GM19240 (cell line): ENCODE measurements around the gene COL15A1.

ENCODE experiments used
- DNase-seq: peaks from one replicate; pipeline ENCODE4 v3.0.0; 2011; ENCODE audit warnings: low spot score; ENCODE audit not compliant: insufficient read length

Gene COL15A1

GRCh38 chr9:98971915-98972223, 28.2 kb downstream of the COL15A1 start:
- no peak for DNase-seq

GRCh38 chr9:98972716-98973115, 29.0 kb downstream of the COL15A1 start:
- no peak for DNase-seq

GRCh38 chr9:98973171-98973570, 29.5 kb downstream of the COL15A1 start:
- no peak for DNase-seq

DNA sequence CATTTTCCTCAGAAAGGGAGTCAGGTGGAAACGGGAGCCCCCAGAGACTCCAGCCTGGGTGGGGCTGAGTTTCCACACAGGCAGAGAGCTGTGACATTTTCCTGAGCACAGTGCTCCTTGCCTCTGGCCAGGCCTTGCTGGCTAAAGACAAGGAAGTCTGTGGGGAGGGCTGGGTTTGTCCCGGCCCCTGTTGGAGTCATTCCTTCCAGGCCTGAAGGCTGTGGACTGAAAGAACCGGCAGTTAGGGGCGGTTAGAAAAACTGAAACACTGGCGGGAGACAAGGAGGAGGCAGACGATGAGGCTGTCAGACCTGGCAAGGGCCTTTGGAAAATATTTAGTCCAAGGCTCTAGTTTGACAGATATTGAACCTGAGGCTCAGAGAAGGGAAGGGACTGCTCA, 29.9 kb downstream of the COL15A1 start:
- DNase-seq, result no peak

- no peak for DNase-seq
Observed at GRCh38 chr9:98974106-98974505, 30.4 kb downstream of the COL15A1 start.

- no peak for DNase-seq
Observed at GRCh38 chr9:98974554-98974953, 30.8 kb downstream of the COL15A1 start.

DNA sequence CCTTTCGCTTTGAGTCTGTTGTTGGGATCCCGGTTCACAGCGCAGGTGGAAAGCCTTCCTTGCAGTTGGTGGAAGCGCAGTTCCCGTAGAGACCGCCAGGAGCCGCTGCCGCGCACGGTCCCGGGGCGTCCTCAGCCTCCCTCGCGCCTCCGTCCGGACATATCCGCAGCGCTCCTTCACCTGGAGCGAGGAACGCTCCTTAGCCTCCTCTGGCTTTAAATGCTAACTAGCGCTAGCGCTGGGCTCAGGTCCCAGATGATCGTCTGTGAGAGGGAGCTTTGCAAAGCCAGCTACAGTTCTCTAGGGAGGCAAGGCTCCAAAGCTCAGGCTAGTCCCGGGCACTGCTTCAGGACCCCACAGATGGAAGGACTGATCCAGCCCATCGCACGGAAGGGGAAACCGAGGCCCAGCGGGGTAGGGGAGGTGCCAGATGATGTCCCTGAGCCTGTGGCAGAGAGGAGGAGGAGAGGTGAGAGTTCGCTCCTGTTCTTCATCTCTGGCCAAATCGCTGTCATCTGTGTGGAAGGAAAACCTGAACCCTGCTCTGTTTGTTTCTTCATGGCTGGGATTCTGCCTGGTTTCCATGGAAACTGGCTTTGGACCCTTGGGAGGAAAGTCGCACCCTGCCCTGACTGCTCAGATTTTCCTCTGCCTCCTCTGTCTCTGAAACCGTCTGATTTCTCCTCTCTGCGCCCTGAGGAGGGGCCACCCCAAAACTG, 31.4 kb downstream of the COL15A1 start:
- DNase-seq, result peak; percentile 87

DNA sequence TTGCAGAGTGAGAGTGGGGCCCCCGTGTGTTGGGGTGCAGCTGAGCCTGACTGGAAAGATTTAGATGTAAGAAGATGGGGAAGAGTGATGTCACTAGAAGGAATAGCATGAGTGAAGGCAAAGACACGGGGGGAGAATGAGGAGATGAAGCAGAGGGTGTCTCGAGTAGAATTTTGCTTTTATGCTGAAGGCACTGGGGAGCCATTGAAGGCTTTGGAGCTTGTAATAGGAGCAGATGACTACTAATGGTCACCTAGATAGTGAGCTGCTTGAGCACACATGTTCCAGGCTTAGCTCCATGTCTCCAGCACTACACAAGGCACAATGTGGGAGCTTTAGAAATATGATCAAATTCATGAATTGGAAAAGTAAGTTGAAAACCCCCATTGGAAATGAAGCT, 32.1 kb downstream of the COL15A1 start:
- DNase-seq, result no peak

DNA sequence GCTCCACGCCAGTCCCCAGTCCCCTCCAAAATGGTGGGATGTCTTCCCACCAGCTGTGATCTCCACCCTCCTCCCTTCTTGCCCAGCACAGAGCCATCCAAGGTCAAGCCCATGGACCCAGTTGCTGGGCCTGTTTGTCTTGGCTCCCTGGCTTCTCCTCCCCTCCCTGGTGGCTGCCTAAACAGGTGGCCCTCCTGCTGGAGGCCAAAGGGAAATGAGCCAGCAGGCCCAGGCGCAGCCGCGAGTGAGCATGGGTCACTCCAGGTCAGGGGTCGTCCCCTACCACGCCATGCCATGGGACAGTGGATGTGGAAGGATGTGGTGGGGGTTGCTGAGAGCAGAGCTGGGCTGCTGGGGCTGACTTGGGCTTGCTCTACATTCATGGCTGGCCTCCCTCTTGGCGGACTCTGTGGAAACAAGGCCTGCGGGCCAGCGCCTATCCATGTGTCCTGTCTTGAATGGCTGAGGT, 33.6 kb downstream of the COL15A1 start:
- DNase-seq, result no peak

DNA sequence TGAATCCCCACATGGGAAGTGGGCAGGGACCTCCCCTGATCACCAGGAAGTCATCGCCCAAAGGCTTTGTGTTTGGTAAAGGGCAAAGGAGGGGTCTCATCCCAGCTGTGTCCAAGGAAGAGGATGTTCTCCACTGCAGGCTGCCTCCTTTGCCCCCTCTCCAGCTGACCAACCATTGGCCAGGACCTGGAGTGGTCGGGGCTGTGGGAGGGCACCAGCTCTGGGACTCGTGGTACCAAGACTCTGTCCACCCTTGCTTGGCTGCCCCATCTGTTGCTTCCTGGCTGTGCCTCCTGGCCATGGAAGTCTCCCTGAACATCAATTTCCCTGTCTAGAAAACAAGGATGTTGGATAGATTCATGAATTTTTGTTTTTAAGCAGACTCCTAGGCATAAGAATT, 34.1 kb downstream of the COL15A1 start:
- no peak for DNase-seq

DNA sequence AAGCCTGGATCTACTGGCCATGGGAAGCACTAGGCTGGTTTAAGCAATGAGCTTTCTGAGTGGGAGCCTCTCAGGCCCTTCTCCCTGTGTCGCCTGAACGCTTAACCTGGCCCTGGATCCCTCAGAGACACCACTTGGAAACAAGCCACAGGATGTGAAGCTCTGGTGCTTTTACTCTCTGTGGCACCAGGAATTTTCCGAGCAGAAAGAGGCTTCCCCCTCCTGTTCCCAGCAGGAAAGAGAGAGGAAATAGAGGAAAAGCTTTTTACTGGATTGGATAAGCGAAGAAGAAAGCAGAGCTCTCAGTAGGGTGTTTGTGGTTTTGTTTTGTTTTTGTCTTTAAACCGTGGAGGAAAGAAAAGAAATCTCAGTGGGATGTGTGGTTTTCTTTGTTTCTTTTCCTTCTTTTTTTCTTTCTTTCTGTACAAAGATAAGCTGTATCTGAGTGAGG, 34.5 kb downstream of the COL15A1 start:
- DNase-seq, result no peak

GRCh38 chr9:98980291-98980690, 36.6 kb downstream of the COL15A1 start:
- DNase-seq, result no peak

- no peak for DNase-seq
Observed at GRCh38 chr9:98983295-98984268, 39.9 kb downstream of the COL15A1 start.

- DNase-seq, result no peak
Observed at GRCh38 chr9:98985596-98985995, 41.9 kb downstream of the COL15A1 start.

- DNase-seq, result no peak
Observed at GRCh38 chr9:98986866-98987651, 43.4 kb downstream of the COL15A1 start.

- DNase-seq, result no peak
Observed at GRCh38 chr9:98989036-98990000, 45.6 kb downstream of the COL15A1 start.

- no peak for DNase-seq
Observed at GRCh38 chr9:98990181-98990870, 46.6 kb downstream of the COL15A1 start.

GRCh38 chr9:98992107-98992884, 48.6 kb downstream of the COL15A1 start:
- DNase-seq, result no peak
